ENCODE measurements around the gene MYO3A.
A peak's percentile ranks its signal among the peaks of the same experiment; 100 is the strongest.

MYO3A gene

GRCh38 chr10:26214004-26214403 lies 280.0 kb downstream of the MYO3A start:
- no peak for DNase-seq (ENCODE audit: low read depth)

GRCh38 chr10:26214551-26215395 lies 280.7 kb downstream of the MYO3A start:
- DNase-seq (ENCODE audit: low read depth): no peak

GRCh38 chr10:26215396-26215934 lies 281.4 kb downstream of the MYO3A start:
- DNase-seq (ENCODE audit: low read depth): no peak

GRCh38 chr10:26215935-26216584 lies 282.0 kb downstream of the MYO3A start:
- peak; percentile 2 for DNase-seq (ENCODE audit: low read depth)

- no peak for DNase-seq (ENCODE audit: low read depth)
Measured at GRCh38 chr10:26216585-26217395, 282.8 kb downstream of the MYO3A start, which contains the start of gene GAD2. Gene GAD2 (plus strand): TSS chr10:26216774. CDS start chr10:26216810, 36 bp downstream.

- DNase-seq (ENCODE audit: low read depth): no peak
Measured at GRCh38 chr10:26217396-26218086, 283.5 kb downstream of the MYO3A start.

GRCh38 chr10:26219676-26220075 lies 285.6 kb downstream of the MYO3A start:
- DNase-seq (ENCODE audit: low read depth): no peak

- DNase-seq (ENCODE audit: low read depth): no peak
Measured at GRCh38 chr10:26220901-26221300, 286.9 kb downstream of the MYO3A start.

- DNase-seq (ENCODE audit: low read depth): no peak
Measured at GRCh38 chr10:26221541-26221940, 287.5 kb downstream of the MYO3A start.

GRCh38 chr10:26222563-26222962 lies 288.5 kb downstream of the MYO3A start:
- DNase-seq (ENCODE audit: low read depth): no peak

- DNase-seq (ENCODE audit: low read depth): no peak
Measured at GRCh38 chr10:26225322-26225721, 291.3 kb downstream of the MYO3A start.

GRCh38 chr10:26227786-26228185 lies 293.8 kb downstream of the MYO3A start:
- no peak for DNase-seq (ENCODE audit: low read depth)

- no peak for DNase-seq (ENCODE audit: low read depth)
Measured at GRCh38 chr10:26232174-26232573, 298.1 kb downstream of the MYO3A start.

- DNase-seq (ENCODE audit: low read depth): no peak
Measured at GRCh38 chr10:26235761-26236160, 301.7 kb downstream of the MYO3A start.

- no peak for DNase-seq (ENCODE audit: low read depth)
Measured at GRCh38 chr10:26238378-26238777, 304.3 kb downstream of the MYO3A start.

- no peak for DNase-seq (ENCODE audit: low read depth)
Measured at GRCh38 chr10:26242706-26243350, 308.8 kb downstream of the MYO3A start.

- DNase-seq (ENCODE audit: low read depth): no peak
Measured at GRCh38 chr10:26243351-26243720, 309.3 kb downstream of the MYO3A start.

- no peak for DNase-seq (ENCODE audit: low read depth)
Measured at GRCh38 chr10:26249681-26250080, 315.7 kb downstream of the MYO3A start.

- DNase-seq (ENCODE audit: low read depth): no peak
Measured at GRCh38 chr10:26251925-26252324, 317.9 kb downstream of the MYO3A start.

- DNase-seq (ENCODE audit: low read depth): no peak
Measured at GRCh38 chr10:26254616-26255015, 320.6 kb downstream of the MYO3A start.

GRCh38 chr10:26259341-26259740 lies 325.3 kb downstream of the MYO3A start:
- DNase-seq (ENCODE audit: low read depth): no peak

Measured in stimulated activated CD4-positive, alpha-beta T cell treated with anti-CD3 and anti-CD28 coated beads, Interleukin-2, amount 100 ng/mL, for 4 hours (primary cell).